Ascending aorta (tissue), 2 donors: ENCODE measurements around the gene UBE2D2. TPM values are rescaled to one million over a fixed set of nuclear protein-coding genes. Genes with fewer than 3 reads are reported as not detected.

Experiments used
- DNase-seq, 2 donors: peaks; one replicate each; pipeline ENCODE4 v3.0.0-alpha.2; 2019; ENCODE audit warnings: low spot score in 2 of 2
- H3K27ac ChIP-seq, 2 donors: fragments of 200-600 bp; sonication (generic); one replicate each; pipeline ENCODE4 v1.5.1; 2016 to 2017; ENCODE audit warnings: mild to moderate bottlenecking in 1 of 2
- H3K27me3 ChIP-seq: fragments of 200-600 bp; sonication (generic); one replicate; pipeline ENCODE4 v1.5.1; 2017
- H3K36me3 ChIP-seq, 2 donors: fragments of 200-600 bp; sonication (generic); one replicate each; pipeline ENCODE4 v1.5.1; 2016
- H3K4me1 ChIP-seq, 2 donors: fragments of 200-600 bp; sonication (generic); one replicate each; pipeline ENCODE4 v1.5.1; 2016 to 2017; ENCODE audit warnings: mild to moderate bottlenecking in 1 of 2
- H3K4me3 ChIP-seq, 2 donors: fragments of 200-600 bp; sonication (generic); one replicate each; pipeline ENCODE4 v1.5.1; 2016 to 2017; ENCODE audit warnings: mild to moderate bottlenecking in 1 of 2
- H3K9me3 ChIP-seq, 2 donors: fragments of 200-600 bp; sonication (generic); one replicate each; pipeline ENCODE4 v1.5.1; 2016
- intact Hi-C: fragments of 100-400 bp; cut with DNase I; formaldehyde crosslinking; loops from one replicate; pipeline ENCODE4 v1.15.1; 2023
- total RNA-seq: library from RNA; depleted of rRNA; stranded (reverse); fragments of >200 nt; gene quantifications from one replicate; pipeline ENCODE4 v1.1.0, GENCODE V29; 2016
- TF ChIP-seq, protein P1 (sequence below), 3 experiments: fragments of 200-600 bp in 2 of 3; fragments of 450-650 bp in 1 of 3; sonication (generic) in 2 of 3; IDR thresholded peaks; one replicate each; pipeline ENCODE4 v1.5.1; 2016 to 2019; ENCODE audit warnings: antibody characterized with exemption in 3 of 3, mild to moderate bottlenecking in 1 of 3, moderate library complexity in 1 of 3

Gene UBE2D2
- total RNA-seq, 1 donor from 2014 or later: 65.9 TPM

DNA sequence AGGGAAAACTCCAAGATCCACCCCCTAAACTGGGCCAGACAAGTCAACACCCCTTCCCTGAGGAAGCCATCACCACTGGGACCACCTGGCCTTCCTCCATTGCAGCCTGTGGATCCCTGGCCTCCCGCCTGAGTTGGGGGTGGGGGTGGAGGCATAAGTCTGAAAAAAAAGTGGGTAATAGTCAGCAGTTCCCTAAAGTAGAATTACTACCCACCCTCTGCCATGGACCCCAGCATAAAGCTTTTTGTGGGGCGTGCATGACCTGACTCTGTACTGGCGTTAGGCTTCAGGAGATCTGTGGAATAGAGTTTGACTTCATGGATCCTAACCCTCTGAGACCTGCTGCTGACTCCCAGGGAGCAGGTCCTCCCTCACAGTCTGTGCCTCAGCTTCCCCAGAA lies 85.0 kb downstream of the UBE2D2 start:
- H3K4me1 ChIP-seq: peaks cover 4 to 6% of the 10 kb centered on the region in 2 donors
- no peaks in the 10 kb centered on the region for H3K9me3 ChIP-seq
- H3K36me3 ChIP-seq: no peaks in the 10 kb centered on the region
- TF ChIP-seq, protein P1, sequence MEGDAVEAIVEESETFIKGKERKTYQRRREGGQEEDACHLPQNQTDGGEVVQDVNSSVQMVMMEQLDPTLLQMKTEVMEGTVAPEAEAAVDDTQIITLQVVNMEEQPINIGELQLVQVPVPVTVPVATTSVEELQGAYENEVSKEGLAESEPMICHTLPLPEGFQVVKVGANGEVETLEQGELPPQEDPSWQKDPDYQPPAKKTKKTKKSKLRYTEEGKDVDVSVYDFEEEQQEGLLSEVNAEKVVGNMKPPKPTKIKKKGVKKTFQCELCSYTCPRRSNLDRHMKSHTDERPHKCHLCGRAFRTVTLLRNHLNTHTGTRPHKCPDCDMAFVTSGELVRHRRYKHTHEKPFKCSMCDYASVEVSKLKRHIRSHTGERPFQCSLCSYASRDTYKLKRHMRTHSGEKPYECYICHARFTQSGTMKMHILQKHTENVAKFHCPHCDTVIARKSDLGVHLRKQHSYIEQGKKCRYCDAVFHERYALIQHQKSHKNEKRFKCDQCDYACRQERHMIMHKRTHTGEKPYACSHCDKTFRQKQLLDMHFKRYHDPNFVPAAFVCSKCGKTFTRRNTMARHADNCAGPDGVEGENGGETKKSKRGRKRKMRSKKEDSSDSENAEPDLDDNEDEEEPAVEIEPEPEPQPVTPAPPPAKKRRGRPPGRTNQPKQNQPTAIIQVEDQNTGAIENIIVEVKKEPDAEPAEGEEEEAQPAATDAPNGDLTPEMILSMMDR (IDR thresholded peaks at IDR 0.05): no peak
- no peak overlapping the region for H3K27ac ChIP-seq
- no peaks in the 10 kb centered on the region for H3K27me3 ChIP-seq
- intact Hi-C loops: no loop called here
- no peak overlapping the region for H3K4me3 ChIP-seq
- DNase-seq: peak in 1 of 2 donors; percentile 61

DNA sequence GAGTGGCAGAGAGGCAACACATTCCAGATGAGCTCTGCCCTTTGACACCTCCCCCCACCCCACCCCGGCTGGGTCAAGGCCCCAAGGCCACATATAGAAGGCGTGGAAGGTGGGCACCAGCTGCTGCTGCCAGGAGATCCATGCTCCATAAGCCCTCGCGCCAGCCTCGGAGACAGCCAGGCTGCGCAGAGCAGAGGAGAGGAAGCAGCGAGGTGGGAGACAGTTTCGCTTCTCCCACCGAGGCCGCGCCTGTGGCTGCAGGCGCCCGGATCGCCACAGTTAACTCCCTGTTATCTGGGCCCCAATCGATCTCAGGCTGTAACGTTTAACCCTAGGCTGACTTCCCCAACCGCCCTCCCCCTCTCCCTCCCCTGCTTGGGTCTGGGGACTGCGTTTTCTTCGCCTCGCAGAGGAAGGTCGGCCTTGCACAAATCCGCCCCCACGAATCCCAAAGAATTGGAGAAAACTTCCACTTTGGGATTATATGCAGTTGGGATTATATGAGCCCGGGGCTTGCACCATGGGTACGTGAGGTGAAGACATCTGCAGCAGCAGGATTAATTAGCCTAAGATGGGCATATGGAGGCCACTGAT lies 85.9 kb downstream of the UBE2D2 start:
- peak overlapping the region in 1 of 2 donors; percentile 76 for H3K4me3 ChIP-seq
- peak in 1 of 2 donors; percentile 72 for DNase-seq
- peaks cover 6 to 15% of the 10 kb centered on the region in 2 donors for H3K4me1 ChIP-seq
- no peaks in the 10 kb centered on the region for H3K36me3 ChIP-seq
- H3K9me3 ChIP-seq: no peaks in the 10 kb centered on the region
- H3K27me3 ChIP-seq: no peaks in the 10 kb centered on the region
- intact Hi-C loops: no loop called here
- H3K27ac ChIP-seq: no peak overlapping the region
- TF ChIP-seq, protein P1 (IDR thresholded peaks at IDR 0.05): no peak

DNA sequence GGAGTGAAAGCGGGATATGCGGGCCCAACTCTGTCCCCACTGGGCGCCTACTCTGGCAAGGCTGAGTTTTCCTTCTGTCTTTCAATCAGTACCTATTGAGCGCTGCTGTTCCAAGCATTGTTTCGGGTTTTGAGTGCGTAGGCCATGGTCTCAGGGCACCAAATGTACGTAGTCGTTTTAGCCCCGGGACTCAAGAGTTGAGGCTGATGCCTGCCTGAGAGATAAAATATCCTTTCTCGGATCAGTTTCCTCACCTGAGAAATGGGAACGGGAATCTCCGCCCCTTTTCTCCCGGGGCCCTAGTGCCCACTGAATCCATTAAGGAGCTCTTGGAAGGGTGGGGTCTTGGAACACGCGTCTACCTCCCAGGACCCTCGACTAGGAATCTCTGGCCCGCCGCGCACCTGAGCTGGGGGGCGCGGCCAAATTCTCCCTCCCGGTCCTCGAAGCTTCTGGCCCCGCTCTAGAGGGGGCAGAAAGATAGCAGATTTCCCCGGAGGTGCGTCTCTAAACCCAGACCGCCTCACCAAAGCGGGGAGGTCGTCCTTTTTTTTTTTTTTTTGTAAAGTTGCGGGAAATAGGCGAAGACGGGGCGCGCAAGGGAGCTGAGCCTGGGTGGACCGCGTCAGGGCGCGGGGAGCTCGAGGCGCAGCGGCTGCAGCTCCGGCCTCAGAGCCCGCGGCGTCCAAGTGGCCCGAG lies 86.5 kb downstream of the UBE2D2 start:
- Histone ChIP-seq H3K4me1 (peaks cover 9 to 21% of the 10 kb centered on the region in 2 donors), H3K27me3 (no peaks in the 10 kb centered on the region), H3K4me3 (peak overlapping the region; percentile 76 to 79), H3K27ac (peak overlapping the region; percentile 96), H3K9me3 (no peaks in the 10 kb centered on the region), H3K36me3 (no peaks in the 10 kb centered on the region)
- peak in 1 of 2 donors; percentile 59 for DNase-seq
- TF ChIP-seq, protein P1 (IDR thresholded peaks at IDR 0.05): no peak
- intact Hi-C loops: loop anchor here (1.0 to 2.0 kb wide), 3 partner anchors 9 to 100 kb away; no protein-coding TSS in a partner anchor

DNA sequence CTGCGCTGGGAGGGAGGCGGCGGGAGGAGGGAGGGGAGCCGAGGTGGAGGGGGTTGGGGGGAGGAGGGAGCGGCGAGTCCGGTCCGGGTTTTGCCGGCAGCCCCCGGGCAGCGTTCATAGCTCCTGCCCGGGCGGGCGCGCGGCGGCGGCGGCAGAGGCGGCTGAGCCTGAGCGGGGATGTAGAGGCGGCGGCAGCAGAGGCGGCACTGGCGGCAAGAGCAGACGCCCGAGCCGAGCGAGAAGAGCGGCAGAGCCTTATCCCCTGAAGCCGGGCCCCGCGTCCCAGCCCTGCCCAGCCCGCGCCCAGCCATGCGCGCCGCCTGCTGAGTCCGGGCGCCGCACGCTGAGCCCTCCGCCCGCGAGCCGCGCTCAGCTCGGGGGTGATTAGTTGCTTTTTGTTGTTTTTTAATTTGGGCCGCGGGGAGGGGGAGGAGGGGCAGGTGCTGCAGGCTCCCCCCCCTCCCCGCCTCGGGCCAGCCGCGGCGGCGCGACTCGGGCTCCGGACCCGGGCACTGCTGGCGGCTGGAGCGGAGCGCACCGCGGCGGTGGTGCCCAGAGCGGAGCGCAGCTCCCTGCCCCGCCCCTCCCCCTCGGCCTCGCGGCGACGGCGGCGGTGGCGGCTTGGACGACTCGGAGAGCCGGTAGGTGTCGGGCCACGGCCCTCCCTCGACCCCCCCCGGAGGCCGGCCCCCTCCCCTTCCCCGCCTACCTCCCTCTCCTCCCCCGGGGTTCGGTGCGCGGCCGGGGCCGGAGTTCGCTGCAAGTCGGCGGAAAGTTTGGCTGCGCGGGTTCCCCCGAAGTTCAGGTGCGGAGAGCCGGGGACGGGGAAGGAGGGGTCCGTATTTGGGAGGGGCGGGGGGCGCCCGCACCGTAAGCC lies 87.3 kb downstream of the UBE2D2 start, which contains the start of gene CXXC5:
TSS of gene CXXC5 (plus strand) at position 145 of the 877 bp plus-strand sequence. CDS start 32,175 bp downstream, outside the sequence.
- Histone ChIP-seq H3K4me1 (peaks cover 15 to 28% of the 10 kb centered on the region in 2 donors), H3K9me3 (no peaks in the 10 kb centered on the region), H3K4me3 (peak within 1 kb of the TSS; percentile 76 to 79), H3K36me3 (no peaks in the 10 kb centered on the region), H3K27ac (peak within 1 kb of the TSS; percentile 96), H3K27me3 (no peaks in the 10 kb centered on the region)
- intact Hi-C loops: loop anchor here (1.0 to 2.0 kb wide), 3 partner anchors 10 to 99 kb away; no protein-coding TSS in a partner anchor
- TF ChIP-seq, protein P1 (IDR thresholded peaks at IDR 0.05): no peak
- peak in 1 of 2 donors; percentile 88 for DNase-seq
